GM23338 (cell line): ENCODE results near the gene MDGA2. TPM values are rescaled to one million over a fixed set of nuclear protein-coding genes. Genes with fewer than 3 reads are reported as not detected.

Experiments
- ATAC-seq: fragments of 200-7000 bp; cut with Tn5 transposase; 3 replicates; pipeline ENCODE4 v1.9.1; 2020
- DNase-seq: peaks from one replicate; pipeline ENCODE4 v3.0.0-alpha.2; 2015; ENCODE audit warnings: low spot score
- H2AFZ ChIP-seq: fragments of 200-600 bp; sonication (generic); 2 replicates; pipeline ENCODE4 v1.8.0; 2016; ENCODE audit warnings: antibody characterized with exemption, mild to moderate bottlenecking, moderate library complexity
- H3F3A ChIP-seq: fragments of 200-600 bp; sonication (generic); replicated peaks from 2 replicates; pipeline ENCODE4 v1.8.0; 2017; ENCODE audit warnings: antibody characterized with exemption, mixed run types, low read depth
- H3K27ac ChIP-seq: fragments of 200-600 bp; sonication (generic); 2 replicates; pipeline ENCODE4 v1.6.1; 2016; ENCODE audit warnings: low read depth
- H3K27me3 ChIP-seq: fragments of 200-600 bp; sonication (generic); 2 replicates; pipeline ENCODE4 v1.8.0; 2016; ENCODE audit warnings: mild to moderate bottlenecking, mixed run types, moderate library complexity; ENCODE audit not compliant: insufficient read depth
- H3K36me3 ChIP-seq: fragments of 200-600 bp; sonication (generic); 2 replicates; pipeline ENCODE4 v1.8.0; 2016; ENCODE audit warnings: mild to moderate bottlenecking; ENCODE audit not compliant: insufficient read depth
- H3K4me1 ChIP-seq: fragments of 200-600 bp; sonication (generic); 2 replicates; pipeline ENCODE4 v1.8.0; 2016; ENCODE audit warnings: mild to moderate bottlenecking, moderate library complexity; ENCODE audit not compliant: insufficient read depth
- H3K4me2 ChIP-seq: fragments of 200-600 bp; sonication (generic); 2 replicates; pipeline ENCODE4 v1.7.1; 2017; ENCODE audit warnings: mixed run types
- H3K4me3 ChIP-seq: fragments of 200-600 bp; sonication (generic); 2 replicates; pipeline ENCODE4 v1.6.1; 2016; ENCODE audit warnings: mixed run types
- H3K79me2 ChIP-seq: fragments of 200-600 bp; sonication (generic); replicated peaks from 2 replicates; pipeline ENCODE4 v1.8.0; 2017; ENCODE audit warnings: mild to moderate bottlenecking; ENCODE audit not compliant: insufficient read depth
- H3K9me2 ChIP-seq: fragments of 200-600 bp; sonication (generic); 2 replicates; pipeline ENCODE4 v1.8.0; 2017; ENCODE audit not compliant: insufficient read depth
- H4K20me1 ChIP-seq: fragments of 200-600 bp; sonication (generic); replicated peaks from 2 replicates; pipeline ENCODE4 v1.8.0; 2017; ENCODE audit warnings: mild to moderate bottlenecking; ENCODE audit not compliant: insufficient read depth
- H3K27ac Mint-ChIP-seq: 2 replicates; pipeline ENCODE4 v1.8.0; 2020; ENCODE audit warnings: inconsistent platforms, mild to moderate bottlenecking, moderate library complexity, mixed read lengths
- H3K27me3 Mint-ChIP-seq: 3 replicates; pipeline ENCODE4 v1.8.0; 2022; ENCODE audit warnings: low read depth, mild to moderate bottlenecking, moderate library complexity, mixed read lengths, inconsistent platforms; ENCODE audit not compliant: insufficient read depth, poor library complexity
- H3K36me3 Mint-ChIP-seq: 3 replicates; pipeline ENCODE4 v1.8.0; 2021; ENCODE audit warnings: low read depth, mild to moderate bottlenecking, inconsistent platforms, moderate library complexity, mixed read lengths
- H3K4me1 Mint-ChIP-seq: 3 replicates; pipeline ENCODE4 v1.8.0; 2020; ENCODE audit warnings: mild to moderate bottlenecking, inconsistent platforms, mixed read lengths
- H3K4me3 Mint-ChIP-seq: 3 replicates; pipeline ENCODE4 v1.8.0; 2021; ENCODE audit warnings: moderate library complexity, mild to moderate bottlenecking, inconsistent platforms, mixed read lengths
- H3K9me3 Mint-ChIP-seq: 3 replicates; pipeline ENCODE4 v1.8.0; 2020; ENCODE audit warnings: moderate library complexity, mild to moderate bottlenecking, inconsistent platforms, mixed read lengths
- CREB1 ChIP-seq: fragments of 250-450 bp; sonication (Bioruptor Pico); IDR thresholded peaks from 2 replicates; pipeline ENCODE4 v1.5.0; 2020; ENCODE audit warnings: low read depth, mild to moderate bottlenecking, moderate library complexity
- EZH2 ChIP-seq: fragments of 200-600 bp; sonication (generic); IDR thresholded peaks from one replicate; pipeline ENCODE4 v1.8.0; 2017; ENCODE audit warnings: antibody characterized with exemption, mild to moderate bottlenecking, low read depth; ENCODE audit not compliant: unreplicated experiment
- EZH2phosphoT487 ChIP-seq: fragments of 200-600 bp; sonication (generic); IDR thresholded peaks from one replicate; pipeline ENCODE4 v1.8.1; 2018; ENCODE audit warnings: antibody characterized with exemption; ENCODE audit not compliant: unreplicated experiment
- POLR2AphosphoS5 ChIP-seq: IDR thresholded peaks from 2 replicates; pipeline ENCODE4 v1.6.1; 2016; ENCODE audit warnings: antibody characterized with exemption, low read depth
- STAT1 ChIP-seq: IDR thresholded peaks from one replicate; pipeline ENCODE4 v1.6.1; 2016; ENCODE audit warnings: antibody characterized with exemption; ENCODE audit not compliant: unreplicated experiment
- ZNF114 ChIP-seq: fragments of 250-450 bp; sonication (Bioruptor Pico); IDR thresholded peaks from 2 replicates; pipeline ENCODE4 v1.5.0; 2020; ENCODE audit warnings: mild to moderate bottlenecking, moderate library complexity
- ZNF331 ChIP-seq: fragments of 250-450 bp; sonication (Bioruptor Pico); IDR thresholded peaks from 2 replicates; pipeline ENCODE4 v1.5.0; 2020; ENCODE audit warnings: low read depth, mild to moderate bottlenecking, moderate library complexity
- polyA plus RNA-seq: library from polyadenylated mRNA; unstranded; fragments of >200 nt; fragmentation: Nextera tagmentation; extraction: Ambion mirVana; gene quantifications from 2 replicates; pipeline ENCODE4 v1.2.1, GENCODE V29; 2016
- total RNA-seq: library from RNA; depleted of rRNA; stranded (reverse); fragments of >200 nt; shearing (Covaris generic); gene quantifications from 2 replicates; pipeline ENCODE4 v1.2.3, GENCODE V29; 2014
- TF ChIP-seq, protein P1 (sequence below): IDR thresholded peaks from 2 replicates; pipeline ENCODE4 v1.6.1; 2016; ENCODE audit warnings: antibody characterized with exemption
- TF ChIP-seq, protein P2 (sequence below): IDR thresholded peaks from one replicate; pipeline ENCODE4 v1.6.1; 2018; ENCODE audit warnings: antibody characterized with exemption; ENCODE audit not compliant: unreplicated experiment
- TF ChIP-seq, protein P3 (sequence below): fragments of 250-450 bp; sonication (Bioruptor Pico); IDR thresholded peaks from 2 replicates; pipeline ENCODE4 v1.5.0; 2020; ENCODE audit warnings: mild to moderate bottlenecking, moderate library complexity

MDGA2 gene
- total and polyA plus RNA-seq, 2 experiments from 2014 or later = 0.68 to 1.7 TPM

DNA sequence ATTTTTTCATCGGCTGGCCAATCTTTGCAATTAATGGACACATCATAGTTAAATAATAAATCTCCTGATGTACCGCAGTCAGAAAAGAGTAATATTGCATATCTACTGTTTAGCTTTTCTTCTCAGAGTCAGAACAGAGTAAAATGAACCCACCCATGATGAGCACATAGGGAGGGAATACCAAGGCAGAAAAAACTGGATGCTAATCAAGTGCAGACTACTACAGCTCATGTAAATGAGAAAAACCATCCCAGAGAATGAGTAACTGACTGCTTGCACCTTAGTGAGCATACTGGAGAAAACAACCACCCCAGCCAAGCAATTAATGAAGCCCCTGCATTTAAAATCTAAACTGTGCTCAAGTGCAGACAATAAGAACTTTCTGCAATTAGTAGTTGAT, 483.7 kb downstream of the MDGA2 start (continued):
- TF ChIP-seq, protein P1, sequence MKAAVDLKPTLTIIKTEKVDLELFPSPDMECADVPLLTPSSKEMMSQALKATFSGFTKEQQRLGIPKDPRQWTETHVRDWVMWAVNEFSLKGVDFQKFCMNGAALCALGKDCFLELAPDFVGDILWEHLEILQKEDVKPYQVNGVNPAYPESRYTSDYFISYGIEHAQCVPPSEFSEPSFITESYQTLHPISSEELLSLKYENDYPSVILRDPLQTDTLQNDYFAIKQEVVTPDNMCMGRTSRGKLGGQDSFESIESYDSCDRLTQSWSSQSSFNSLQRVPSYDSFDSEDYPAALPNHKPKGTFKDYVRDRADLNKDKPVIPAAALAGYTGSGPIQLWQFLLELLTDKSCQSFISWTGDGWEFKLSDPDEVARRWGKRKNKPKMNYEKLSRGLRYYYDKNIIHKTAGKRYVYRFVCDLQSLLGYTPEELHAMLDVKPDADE = no peak
- TF ChIP-seq POLR2AphosphoS5 = no peak

DNA sequence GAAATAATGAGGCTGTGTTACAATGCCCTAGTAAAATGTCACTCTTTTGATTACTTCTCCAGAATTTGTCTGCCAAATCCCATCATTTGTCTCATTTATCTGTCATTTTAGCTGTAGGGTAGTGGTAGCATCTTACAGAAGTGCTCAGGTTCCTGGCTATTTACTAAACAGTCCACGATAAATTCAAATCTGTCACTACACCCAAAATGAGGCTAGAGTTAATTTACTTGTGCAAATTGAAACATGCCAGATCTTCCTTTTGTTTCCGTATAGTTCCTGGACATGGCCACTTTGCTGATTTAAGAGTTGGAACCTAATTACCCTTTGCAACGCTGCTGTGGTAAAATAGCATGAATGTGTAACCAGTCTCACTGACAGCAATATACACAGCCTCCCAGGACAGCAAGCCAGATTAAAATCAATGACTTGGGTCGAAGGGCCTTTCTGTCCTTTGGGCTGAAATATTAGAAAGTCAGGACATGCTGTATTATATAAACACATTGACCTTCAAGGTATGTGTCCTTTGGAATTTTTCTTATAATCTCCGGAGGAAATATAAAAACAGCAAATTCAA, 485.4 kb downstream of the MDGA2 start:
- ATAC-seq = no peak
- Mint-ChIP-seq H3K4me1 (peaks cover 6% of the 10 kb centered on the region; the same call in 2 of the 3 replicates), H3K9me3 (no peaks in the 10 kb centered on the region)

More for the DNA sequence above, 485.4 kb downstream of the MDGA2 start:
- Mint-ChIP-seq H3K36me3 (no peaks in the 10 kb centered on the region), H3K27ac (no peak overlapping the region; the same call in 1 of the 2 replicates), H3K27me3 (no peaks in the 10 kb centered on the region), H3K4me3 (no peak overlapping the region)
- H3K4me1 ChIP-seq = no peaks in the 10 kb centered on the region
- H3K4me2 ChIP-seq = no peak overlapping the region
- H4K20me1 ChIP-seq = no peaks in the 10 kb centered on the region
- H3K4me3 ChIP-seq = no peak overlapping the region
- H3K36me3 ChIP-seq = no peaks in the 10 kb centered on the region
- H3F3A ChIP-seq = no peaks in the 10 kb centered on the region
- no peak for DNase-seq
- no peak overlapping the region for H3K27ac ChIP-seq
- no peaks in the 10 kb centered on the region for H3K9me2 ChIP-seq
- H3K79me2 ChIP-seq = no peaks in the 10 kb centered on the region
- TF ChIP-seq POLR2AphosphoS5 = no peak
- TF ChIP-seq CREB1 (CRISPR knock-in tag) = no peak
- no peak for TF ChIP-seq EZH2phosphoT487
- TF ChIP-seq, protein P2, sequence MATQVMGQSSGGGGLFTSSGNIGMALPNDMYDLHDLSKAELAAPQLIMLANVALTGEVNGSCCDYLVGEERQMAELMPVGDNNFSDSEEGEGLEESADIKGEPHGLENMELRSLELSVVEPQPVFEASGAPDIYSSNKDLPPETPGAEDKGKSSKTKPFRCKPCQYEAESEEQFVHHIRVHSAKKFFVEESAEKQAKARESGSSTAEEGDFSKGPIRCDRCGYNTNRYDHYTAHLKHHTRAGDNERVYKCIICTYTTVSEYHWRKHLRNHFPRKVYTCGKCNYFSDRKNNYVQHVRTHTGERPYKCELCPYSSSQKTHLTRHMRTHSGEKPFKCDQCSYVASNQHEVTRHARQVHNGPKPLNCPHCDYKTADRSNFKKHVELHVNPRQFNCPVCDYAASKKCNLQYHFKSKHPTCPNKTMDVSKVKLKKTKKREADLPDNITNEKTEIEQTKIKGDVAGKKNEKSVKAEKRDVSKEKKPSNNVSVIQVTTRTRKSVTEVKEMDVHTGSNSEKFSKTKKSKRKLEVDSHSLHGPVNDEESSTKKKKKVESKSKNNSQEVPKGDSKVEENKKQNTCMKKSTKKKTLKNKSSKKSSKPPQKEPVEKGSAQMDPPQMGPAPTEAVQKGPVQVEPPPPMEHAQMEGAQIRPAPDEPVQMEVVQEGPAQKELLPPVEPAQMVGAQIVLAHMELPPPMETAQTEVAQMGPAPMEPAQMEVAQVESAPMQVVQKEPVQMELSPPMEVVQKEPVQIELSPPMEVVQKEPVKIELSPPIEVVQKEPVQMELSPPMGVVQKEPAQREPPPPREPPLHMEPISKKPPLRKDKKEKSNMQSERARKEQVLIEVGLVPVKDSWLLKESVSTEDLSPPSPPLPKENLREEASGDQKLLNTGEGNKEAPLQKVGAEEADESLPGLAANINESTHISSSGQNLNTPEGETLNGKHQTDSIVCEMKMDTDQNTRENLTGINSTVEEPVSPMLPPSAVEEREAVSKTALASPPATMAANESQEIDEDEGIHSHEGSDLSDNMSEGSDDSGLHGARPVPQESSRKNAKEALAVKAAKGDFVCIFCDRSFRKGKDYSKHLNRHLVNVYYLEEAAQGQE = no peak
- TF ChIP-seq ZNF331 = no peak
- TF ChIP-seq, protein P1 = no peak
- no peak for TF ChIP-seq ZNF114 (CRISPR knock-in tag)
- TF ChIP-seq EZH2 = no peak
- TF ChIP-seq, protein P3, sequence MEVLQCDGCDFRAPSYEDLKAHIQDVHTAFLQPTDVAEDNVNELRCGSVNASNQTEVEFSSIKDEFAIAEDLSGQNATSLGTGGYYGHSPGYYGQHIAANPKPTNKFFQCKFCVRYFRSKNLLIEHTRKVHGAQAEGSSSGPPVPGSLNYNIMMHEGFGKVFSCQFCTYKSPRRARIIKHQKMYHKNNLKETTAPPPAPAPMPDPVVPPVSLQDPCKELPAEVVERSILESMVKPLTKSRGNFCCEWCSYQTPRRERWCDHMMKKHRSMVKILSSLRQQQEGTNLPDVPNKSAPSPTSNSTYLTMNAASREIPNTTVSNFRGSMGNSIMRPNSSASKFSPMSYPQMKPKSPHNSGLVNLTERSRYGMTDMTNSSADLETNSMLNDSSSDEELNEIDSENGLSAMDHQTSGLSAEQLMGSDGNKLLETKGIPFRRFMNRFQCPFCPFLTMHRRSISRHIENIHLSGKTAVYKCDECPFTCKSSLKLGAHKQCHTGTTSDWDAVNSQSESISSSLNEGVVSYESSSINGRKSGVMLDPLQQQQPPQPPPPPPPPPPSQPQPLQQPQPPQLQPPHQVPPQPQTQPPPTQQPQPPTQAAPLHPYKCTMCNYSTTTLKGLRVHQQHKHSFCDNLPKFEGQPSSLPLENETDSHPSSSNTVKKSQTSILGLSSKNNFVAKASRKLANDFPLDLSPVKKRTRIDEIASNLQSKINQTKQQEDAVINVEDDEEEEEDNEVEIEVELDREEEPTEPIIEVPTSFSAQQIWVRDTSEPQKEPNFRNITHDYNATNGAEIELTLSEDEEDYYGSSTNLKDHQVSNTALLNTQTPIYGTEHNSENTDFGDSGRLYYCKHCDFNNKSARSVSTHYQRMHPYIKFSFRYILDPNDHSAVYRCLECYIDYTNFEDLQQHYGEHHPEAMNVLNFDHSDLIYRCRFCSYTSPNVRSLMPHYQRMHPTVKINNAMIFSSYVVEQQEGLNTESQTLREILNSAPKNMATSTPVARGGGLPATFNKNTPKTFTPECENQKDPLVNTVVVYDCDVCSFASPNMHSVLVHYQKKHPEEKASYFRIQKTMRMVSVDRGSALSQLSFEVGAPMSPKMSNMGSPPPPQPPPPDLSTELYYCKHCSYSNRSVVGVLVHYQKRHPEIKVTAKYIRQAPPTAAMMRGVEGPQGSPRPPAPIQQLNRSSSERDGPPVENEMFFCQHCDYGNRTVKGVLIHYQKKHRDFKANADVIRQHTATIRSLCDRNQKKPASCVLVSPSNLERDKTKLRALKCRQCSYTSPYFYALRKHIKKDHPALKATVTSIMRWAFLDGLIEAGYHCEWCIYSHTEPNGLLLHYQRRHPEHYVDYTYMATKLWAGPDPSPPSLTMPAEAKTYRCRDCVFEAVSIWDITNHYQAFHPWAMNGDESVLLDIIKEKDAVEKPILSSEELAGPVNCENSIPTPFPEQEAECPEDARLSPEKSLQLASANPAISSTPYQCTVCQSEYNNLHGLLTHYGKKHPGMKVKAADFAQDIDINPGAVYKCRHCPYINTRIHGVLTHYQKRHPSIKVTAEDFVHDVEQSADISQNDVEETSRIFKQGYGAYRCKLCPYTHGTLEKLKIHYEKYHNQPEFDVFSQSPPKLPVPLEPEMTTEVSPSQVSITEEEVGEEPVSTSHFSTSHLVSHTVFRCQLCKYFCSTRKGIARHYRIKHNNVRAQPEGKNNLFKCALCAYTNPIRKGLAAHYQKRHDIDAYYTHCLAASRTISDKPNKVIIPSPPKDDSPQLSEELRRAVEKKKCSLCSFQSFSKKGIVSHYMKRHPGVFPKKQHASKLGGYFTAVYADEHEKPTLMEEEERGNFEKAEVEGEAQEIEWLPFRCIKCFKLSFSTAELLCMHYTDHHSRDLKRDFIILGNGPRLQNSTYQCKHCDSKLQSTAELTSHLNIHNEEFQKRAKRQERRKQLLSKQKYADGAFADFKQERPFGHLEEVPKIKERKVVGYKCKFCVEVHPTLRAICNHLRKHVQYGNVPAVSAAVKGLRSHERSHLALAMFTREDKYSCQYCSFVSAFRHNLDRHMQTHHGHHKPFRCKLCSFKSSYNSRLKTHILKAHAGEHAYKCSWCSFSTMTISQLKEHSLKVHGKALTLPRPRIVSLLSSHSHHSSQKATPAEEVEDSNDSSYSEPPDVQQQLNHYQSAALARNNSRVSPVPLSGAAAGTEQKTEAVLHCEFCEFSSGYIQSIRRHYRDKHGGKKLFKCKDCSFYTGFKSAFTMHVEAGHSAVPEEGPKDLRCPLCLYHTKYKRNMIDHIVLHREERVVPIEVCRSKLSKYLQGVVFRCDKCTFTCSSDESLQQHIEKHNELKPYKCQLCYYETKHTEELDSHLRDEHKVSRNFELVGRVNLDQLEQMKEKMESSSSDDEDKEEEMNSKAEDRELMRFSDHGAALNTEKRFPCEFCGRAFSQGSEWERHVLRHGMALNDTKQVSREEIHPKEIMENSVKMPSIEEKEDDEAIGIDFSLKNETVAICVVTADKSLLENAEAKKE = no peak
- TF ChIP-seq STAT1 = no peak
- no peaks in the 10 kb centered on the region for H3K27me3 ChIP-seq
- H2AFZ ChIP-seq = peak overlapping the region; percentile 47; the same call in 1 of the 2 replicates
